GM19455 (cell line): Measurements from ENCODE around the gene VTN.
A peak's percentile ranks its signal among the peaks of the same experiment; 100 is the strongest.
"Not testable (repeated sequence)": the region's sequence is repeated elsewhere in the genome, so short reads cannot be mapped to it uniquely, and the experiment has no call there.

Experiments
- ATAC-seq: cut with Tn5 transposase; IDR thresholded peaks from one replicate; pipeline ENCODE4 v1.9.1; 2021; ENCODE audit not compliant: unreplicated experiment

VTN gene

DNA sequence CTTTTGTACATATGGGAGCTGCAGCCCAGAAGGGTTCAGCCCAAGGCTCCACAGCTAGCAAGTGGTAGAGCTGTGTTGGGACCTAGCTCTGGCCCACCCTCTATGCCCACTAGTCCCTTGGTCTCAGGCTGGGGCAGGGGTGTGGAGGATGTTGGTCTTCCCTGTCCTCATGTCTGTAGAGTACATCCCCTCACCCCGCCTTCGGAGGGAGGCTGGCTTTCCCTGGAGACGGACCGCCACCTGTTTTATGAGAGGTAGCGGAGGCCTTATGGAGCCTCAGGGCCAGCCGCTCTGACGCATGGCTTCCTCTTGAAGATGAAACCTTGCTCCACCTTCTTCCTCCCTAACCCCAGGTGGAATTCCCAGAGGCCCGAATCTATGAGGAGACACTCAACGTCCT, 26.1 kb downstream of the VTN start:
- ATAC-seq = no peak

DNA sequence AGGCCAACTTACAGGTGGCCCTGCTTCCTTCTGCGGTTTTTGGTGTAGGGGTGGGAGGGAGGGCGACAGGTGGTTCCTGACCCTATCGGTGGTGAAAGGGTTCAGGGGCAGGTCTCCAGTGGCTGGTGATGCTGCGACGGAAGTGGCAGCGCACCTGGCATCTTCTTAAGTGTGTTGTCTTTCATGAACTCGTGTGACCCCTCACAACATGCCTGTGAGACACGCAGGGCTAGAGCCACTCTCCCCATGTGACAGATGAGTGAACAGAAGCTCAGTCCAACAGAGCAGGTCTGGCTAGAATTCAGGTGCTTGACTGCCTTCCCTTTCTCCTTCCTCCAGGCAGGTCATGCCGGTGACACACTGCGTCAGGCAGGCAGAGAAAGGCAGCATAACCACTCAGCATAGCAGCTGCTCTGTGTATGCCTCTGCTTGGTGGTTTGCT, 26.6 kb downstream of the VTN start:
- no peak for ATAC-seq

DNA sequence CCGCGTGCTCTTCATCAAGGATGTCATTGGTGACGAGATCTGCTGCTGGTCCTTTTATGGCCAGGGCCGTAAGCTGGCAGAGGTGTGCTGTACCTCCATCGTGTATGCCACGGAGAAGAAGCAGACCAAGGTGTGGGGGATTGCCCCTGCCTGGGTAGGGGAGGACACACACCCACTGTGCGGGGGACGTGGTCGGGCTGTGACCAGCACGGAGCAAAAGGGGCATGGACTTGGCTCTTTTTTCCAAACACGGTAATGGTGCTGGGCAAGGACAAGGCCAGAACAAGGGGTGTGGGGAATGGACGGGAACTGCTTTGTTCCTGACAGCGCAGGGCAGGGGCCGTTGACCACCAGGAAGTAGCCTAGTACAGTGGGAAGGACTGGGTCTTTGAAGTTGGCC, 27.8 kb downstream of the VTN start:
- no peak for ATAC-seq

DNA sequence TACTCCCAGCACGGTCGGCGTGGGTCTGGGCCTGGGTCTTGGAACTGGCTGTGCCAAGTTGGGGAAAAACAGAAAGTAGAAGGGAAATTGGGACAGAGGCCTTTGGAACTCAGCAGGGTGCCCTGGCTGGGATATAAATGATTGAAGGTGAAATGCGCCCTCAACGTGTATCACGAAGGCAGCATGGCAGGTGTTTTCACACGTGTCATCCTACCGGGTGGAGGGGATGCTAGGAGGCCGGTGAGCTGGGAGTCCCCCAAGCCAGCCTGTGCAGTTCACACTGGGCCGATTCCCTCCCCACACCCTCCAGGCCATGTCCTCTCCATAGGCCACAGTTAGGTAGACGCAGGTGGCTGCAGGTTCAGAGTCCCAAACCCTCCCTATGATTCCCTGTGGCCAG, 28.6 kb downstream of the VTN start:
- no peak for ATAC-seq

DNA sequence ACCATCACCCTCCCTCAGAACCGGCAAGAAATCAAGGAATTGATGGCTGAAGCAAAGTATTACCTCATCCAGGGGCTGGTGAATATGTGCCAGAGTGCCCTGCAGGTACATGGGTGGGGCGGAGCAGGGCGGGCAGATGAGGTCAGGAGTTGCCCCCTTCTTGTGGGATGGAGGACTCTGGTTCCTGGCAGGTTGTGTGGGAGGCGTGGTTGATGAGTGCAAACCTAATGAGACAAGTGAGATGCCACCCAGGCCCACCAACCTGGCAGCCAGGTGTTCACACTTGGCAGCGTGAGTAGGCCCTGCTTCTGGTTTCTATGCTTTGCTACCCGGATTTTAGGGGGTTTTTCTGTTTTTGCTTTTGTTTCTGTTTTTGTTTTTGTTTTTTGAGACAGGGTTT, 29.7 kb downstream of the VTN start:
- ATAC-seq = no peak

DNA sequence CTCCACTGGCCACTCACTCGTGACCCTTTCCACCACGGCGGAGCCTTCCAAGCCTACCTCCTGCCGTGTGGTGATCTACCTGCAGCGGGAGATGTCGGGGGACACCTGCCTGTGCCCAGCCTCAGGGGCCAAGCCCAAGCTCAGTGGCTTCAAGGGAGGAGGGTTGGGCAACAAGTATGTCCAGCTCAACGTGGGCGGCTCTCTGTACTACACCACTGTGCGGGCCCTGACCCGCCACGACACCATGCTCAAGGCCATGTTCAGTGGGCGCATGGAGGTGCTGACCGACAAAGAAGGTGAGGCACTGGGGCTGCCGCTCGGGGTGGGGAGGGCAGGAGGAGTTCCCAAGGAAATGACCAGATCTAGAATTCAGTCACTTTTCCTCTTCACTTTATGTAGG, 30.7 kb downstream of the VTN start:
- ATAC-seq = no peak

DNA sequence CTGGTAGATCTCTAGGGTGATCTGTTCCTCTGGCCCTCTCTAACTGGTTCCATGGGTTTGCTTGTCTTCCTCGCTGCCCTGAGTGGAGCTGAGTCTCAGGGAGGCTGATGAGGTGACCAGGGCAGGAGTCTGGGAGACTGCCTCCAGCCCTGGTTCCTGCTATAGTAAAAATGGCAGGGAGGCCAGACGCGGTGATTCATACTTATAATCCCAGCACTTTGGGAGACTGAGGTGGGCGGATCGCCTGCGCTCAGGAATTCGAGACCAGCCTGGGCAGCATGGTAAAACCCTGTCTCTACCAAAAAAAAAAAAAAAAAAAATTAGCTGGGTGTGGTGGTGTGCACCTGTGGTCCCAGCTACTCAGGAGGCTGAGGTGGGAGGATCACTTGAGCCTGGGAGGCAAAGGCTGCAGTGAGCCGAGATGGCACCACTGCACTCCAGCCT, 31.3 kb downstream of the VTN start:
- not testable (repeated sequence) for ATAC-seq

DNA sequence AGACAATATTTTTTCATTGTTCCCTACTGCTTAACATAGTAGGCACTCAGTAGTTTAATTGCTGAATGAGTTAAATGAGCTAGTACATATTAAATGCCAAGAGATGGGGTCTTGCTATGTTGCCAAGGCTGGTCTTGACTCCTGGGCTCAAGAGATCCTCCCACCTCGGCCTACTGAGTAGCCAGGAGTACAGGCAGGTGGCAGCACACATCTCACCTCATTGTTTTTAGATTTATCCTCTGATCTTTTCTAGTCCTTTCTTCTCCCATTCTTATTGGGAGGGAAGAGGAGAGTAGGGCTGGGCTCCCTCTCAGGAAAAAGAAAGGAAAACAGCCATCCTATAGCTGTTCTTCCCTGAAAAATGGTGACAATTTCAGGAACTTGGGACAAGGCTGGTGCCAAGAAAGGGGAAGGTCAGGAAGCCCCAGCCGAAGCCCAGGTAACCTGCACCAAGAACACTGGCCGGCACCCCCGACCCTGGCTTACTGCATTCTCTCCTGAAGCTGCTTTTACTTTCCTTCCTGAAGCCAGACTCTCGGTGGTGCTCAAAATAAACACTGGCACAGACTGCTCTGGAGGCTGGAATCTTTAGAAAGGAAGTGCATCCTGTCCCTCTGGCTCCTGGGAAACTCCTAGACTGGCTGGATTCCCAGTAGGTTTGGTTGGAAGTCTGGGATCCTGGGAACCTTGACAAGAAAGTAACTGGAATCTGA, 31.9 kb downstream of the VTN start:
- ATAC-seq = no peak

DNA sequence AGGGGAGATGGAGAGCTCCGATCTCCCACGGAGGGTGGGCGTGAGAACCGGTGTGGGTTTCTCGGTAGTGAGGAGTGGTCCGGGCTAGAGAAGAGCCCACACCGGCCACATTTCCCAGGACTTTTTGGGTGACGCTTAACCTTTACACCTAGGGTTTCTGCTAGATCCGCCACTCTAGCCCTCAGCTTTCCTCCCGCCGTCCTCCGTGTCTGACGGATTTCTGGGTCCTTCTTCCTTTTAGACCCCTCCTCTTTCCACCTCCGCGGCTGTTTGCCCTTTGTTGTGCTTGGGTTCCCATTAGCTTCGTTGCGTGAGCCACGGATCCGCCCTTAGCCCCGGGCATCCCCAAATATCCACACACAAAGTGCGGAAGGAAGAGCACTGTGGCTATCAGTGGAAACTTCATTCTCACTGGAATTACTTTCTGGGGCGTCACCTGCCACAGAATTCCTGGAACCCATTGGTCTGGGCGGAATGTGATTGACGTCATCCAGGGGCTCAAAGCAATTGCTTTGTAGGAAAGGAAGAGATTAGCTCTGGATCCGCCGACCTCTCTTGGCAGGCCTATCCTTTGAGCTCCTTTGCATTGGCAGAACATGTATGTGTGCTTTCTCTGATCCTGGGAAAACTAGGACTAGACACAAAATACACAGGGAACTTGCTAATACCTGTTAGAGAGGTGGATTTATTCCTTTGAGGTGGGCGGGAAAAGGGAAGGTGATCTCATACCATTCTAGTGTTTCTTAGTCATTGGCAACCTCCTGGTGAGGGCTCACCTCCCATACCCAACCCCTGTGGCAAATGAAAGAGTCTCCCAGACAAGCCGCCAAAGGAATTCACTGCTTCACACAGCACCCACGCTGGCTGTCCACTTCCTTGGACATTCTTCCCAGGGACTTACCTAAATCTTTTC, 33.9 kb downstream of the VTN start:
- no peak for ATAC-seq

DNA sequence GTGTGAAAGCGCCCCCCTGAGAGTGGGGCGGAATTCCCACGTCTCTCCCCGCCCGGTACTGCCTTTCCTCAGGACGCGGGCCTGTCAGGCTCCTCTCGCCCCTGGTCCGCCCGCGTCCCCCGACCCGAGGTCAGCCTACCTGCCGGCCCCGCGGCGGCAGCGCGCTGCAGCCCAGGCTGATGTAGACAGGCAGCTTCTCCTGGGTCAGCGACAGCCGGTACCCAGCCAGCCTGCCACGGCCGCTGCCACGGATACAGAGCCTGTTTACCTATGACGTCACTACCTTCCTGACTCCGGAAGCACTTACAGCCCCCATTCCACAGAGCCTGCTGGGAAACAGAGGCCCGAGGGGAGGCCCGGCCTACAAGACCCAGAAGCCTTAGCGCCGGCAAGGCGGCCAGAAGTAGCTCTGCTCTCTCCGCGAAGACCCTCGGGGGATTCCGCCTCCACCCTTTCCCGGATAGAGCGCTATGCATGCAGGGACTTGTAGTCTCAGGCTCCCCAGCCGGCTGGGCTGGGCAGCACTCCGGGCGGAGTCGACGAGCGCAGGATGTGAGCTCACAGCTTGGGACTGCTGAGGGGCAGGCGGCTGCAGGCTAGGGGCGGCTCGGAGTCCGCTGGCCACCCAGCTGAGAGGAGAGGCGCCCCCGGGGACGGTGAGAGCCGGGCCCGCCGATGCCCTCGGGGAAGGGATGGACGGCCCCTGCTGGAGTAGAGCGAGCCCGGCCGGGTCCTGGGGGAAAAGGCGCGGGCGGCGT, 34.7 kb downstream of the VTN start, which contains the start of the genes IFT20 and TNFAIP1:
Gene IFT20, minus strand, starts transcription at position 272 of the 758 bp plus-strand sequence. CDS start 3,487 bp downstream, outside the sequence.
Gene TNFAIP1, plus strand, starts transcription at position 561 of the 758 bp plus-strand sequence. CDS start 3,761 bp downstream, outside the sequence.
- peak; percentile 93 for ATAC-seq

DNA sequence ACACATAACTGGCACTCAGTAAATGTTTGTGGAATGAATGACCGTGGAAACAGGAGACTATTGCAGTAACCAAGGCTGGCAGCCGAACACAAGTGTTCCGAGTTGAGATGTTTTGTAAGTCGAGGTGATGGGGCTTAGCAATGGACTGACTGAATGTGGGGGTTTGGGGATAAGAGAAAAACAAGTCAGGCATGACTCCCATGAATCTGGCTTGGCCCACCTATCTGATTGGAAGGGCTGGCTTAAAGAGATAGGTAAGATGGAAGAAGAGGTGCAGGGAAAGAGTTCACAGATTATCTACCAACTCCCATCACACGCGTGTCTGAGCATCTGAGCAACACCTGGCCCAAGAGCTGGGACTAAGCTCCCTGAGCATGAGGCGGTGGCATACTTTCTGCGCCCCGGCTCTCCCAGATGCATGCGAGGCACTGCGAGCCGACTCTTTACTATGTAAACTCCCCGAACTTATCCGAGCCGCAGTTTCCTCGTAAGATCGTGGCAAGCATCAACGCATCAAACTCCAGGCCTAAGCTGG, 35.4 kb downstream of the VTN start:
- no peak for ATAC-seq

DNA sequence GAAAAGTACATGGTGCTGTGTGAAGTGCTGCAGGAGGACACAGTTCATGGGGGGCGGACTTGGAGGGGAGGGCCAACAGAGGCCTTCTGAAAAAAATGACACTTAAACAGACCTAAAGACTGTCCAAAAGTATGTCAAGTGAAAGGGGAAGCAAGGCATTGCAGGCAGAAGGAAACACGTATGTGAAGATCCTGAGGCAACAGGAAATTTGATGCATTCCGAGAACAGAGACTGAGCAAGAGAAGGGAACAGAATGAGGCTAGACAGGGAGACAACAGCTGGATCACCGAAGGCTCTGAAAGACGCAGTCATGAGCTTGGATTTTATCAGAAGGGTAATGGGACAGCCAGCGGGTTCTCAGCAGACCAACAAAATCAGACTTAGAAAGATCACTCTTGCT, 35.9 kb downstream of the VTN start:
- no peak for ATAC-seq

DNA sequence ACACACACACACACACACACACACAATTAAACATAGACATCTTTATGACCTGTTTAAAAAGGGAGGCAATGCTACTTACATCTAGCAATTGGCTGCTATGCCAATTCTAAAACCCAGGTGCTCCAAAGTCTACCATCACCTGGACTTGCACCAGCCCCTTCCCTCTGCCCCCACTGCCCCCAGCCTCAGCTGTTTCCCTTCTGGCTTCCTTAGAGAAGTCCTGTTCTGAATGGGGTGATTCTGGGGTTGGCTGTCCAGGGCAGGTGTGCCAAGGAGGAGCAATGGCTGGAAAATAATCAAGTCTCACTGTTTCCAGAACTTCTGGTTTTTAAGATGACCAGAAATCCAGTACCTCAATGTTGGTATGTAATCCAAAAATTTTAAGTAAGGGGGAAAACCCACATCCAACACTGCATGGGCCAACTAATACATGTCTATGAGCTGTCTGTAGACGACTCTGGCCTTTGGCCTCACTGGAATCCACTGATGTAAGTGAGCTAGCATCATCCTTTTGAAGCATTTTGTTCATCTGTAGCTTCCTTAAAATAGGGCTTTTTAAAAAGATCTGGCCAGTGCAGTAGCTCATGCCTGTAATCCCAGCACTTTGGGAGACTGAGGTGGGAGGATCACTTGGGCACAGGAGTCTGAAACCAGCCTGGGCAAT, 36.9 kb downstream of the VTN start:
- ATAC-seq = no peak

DNA sequence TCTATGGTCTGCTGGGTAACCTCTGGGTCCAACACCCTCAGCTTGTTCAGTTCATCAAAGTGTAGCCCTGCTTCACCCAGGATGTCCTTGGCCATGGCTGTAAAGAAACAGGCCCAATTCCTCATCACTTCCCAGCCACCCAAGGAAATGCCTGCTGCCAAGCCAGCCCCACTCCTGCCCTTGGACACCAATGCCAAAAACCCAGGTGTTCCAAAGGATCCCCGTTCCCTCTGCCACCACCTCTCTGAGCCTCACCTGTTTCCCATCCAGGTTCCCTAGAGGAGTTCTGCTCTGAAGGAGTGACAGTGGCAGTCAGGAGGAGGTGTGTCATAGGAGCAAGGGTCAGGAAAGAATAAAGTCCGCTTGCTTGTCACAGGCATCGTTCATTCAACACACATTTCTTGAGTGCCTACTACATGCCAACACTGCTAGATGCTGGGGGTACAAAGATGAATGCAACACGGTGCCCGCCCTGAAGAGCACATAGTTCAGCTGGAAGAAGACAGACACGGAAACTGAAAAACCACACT, 38.2 kb downstream of the VTN start:
- no peak for ATAC-seq

DNA sequence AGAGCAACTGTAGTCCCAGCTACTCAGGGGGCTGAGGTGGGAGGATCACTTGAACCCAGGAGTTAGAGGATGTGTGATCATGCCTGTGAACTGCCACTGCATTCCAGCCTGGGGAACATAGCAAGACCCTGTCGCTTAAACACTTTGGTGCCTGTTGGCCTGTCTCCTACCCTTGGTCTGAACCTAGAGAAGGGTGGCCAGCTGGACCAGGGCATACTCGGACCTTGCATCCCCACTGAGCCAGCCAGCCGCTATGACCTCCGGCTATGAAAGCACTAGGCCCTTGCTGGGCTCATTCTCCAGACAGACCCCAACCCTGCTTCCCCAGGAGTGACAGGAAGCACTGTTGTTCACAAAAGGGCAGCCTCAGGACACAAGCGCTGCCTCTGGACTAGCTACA, 39.4 kb downstream of the VTN start:
- no peak for ATAC-seq

DNA sequence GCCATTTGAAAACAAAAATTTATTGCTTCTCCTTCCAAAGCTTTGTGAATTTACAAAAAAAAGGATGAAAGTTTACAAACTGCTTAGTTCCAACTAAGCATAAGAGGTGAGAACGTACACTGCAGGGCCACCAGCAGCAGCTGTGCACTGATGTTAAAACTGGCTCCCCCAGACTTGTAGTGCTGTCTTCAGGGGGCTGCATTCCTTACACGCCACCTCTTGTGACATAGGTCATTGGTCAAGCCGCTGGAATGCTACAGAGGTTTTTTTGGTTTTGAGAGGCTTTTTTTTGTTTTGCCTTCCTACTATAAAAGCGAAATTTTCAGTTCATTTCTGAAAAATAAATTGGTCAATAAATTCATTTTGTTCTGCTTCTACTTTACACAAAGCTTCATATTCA, 41.8 kb downstream of the VTN start:
- no peak for ATAC-seq

DNA sequence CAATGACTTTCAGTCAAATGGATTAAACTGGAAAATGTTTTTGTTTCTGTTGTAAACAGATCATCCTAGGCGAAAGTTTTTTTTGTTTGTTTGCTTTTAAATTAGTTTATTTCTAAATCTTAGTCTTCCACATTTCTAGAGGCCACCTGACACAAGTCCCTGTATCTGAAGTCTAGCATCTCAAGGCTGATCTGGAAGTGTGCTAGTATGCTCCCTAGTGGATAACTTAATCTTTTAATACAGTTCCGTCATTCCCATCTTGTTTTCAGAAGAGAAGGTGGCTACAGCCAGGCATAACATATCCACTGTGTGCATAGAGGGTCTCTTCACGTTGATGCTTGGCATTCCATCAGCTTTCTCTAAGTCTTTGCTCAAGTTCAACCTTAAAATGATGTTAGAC, 42.4 kb downstream of the VTN start:
- no peak for ATAC-seq

DNA sequence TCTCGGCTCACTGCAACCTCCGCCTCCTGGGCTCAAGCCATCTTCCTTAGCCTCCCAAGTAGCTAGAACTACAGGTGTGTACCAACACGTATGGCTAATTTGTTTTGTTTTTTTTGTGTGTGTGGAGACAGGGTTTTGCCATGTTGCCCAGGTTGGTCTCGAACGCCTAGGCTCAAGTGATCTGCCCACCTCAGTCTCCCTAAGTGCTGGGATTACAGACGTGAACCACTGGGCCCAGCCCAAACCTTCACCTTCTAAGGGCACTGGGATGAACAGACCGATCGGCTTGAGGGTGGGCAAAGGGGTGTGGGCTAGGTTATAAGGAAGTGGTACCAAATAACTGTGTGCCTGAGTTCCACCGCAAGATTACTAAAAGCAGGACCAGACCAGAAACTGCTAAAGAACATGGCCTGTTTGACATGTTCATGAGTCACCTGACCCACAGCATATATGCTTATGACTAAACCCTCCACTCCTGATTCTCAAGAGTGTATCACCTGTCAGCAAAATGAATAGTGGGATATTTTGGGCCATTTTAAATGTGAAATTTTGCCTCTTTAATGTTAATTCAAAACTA, 43.0 kb downstream of the VTN start:
- ATAC-seq = no peak

DNA sequence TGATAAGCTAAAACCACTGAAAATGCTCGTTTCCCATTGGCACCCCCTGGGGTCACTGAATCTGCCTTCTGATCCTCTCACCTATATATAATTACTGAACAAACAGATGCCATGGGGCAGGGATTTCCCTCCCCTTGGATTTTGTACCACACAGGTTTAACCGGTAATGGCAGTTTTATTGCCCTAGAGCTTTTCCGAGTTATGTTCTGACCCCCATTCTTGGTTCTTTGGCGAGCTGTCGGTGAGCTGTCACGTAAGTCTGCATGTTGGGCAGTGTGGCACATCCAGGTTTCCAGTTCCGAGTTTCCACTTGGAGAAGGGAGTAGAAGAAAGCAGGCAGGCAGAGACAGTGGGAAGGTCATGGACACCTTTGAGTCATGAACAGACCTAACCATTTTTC, 44.0 kb downstream of the VTN start:
- no peak for ATAC-seq

DNA sequence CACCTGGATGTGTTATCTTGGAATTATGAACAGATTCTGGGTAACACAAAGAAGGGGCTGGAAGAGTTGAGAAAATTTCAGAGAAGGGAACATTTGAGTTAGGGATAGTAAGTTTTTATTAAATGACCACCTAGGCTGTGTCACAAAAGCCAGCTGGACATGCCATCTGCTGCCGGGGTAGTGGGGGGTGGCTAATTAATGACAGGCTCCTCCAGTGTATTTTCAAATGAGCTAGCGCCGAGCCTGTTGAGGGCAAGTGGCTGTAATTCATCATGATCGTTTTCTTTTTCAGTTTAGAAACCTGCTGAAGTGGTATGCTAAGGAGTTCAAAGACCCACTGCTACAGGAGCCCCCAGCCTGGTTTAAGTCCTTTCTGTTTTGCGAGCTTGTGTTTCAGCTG, 44.9 kb downstream of the VTN start:
- ATAC-seq = no peak
